HepG2 (cell line): ENCODE data around the gene RPEL1. TPM values are rescaled to one million over a fixed set of nuclear protein-coding genes. Genes with fewer than 3 reads are reported as not detected.

ENCODE experiments used
- ATAC-seq: fragments of 200-7000 bp; cut with Tn5 transposase; 3 replicates; pipeline ENCODE4 v1.9.1; 2020; ENCODE audit warnings: mild to moderate bottlenecking, moderate library complexity
- BruUV-seq: library from RNA; stranded (reverse); fragments of 400-500 nt; replicated peaks from 2 replicates; lab custom pipeline; 2021; lab: Mats Ljungman, UMichigan
- CTCF ChIA-PET: fragments of 300-600 bp; formaldehyde crosslinking; extraction: SDS; loops from one replicate; lab custom pipeline; 2021; ENCODE audit warnings: low total read pairs, inconsistent platforms, low intra/inter-chr PET ratio; lab: Yijun Ruan, JAX
- POLR2A ChIA-PET: fragments of 350-600 bp; sonication (Branson Sonifier 250); formaldehyde crosslinking; loops from one replicate; lab custom pipeline; 2020; ENCODE audit warnings: antibody characterized with exemption, inconsistent platforms; lab: Yijun Ruan, JAX
- DNase-seq: peaks from one replicate; pipeline ENCODE4 v3.0.0-alpha.2; 2015; ENCODE audit warnings: low spot score
- FAIRE-seq: peaks from 3 replicates; lab custom pipeline; 2011; peaks lifted over from hg19 to GRCh38; lab: Jason Lieb, UNC
- H2AFZ ChIP-seq: one replicate; pipeline ENCODE4 v1.6.1; 2011; ENCODE audit warnings: low read length, inconsistent platforms
- H3K27ac ChIP-seq: fragments of 300-600 bp; 3 replicates; pipeline ENCODE4 v1.8.0; 2011; ENCODE audit warnings: mixed run types, mild to moderate bottlenecking, mixed read lengths, low read length, inconsistent platforms; ENCODE audit not compliant: insufficient read depth; ENCODE audit errors: extremely low read length
- H3K27me3 ChIP-seq, 2 experiments: fragments of 200-600 bp in 1 of 2; 2 replicates in 1 of 2; 3 replicates in 1 of 2; pipeline versions ENCODE4 v1.6.0 to v1.8.0; 2011; ENCODE audit warnings: low read length in 2 of 2, mild to moderate bottlenecking in 2 of 2, moderate library complexity in 2 of 2, inconsistent platforms in 1 of 2; ENCODE audit not compliant: insufficient read depth in 2 of 2, control insufficient read depth in 1 of 2
- H3K36me3 ChIP-seq, 2 experiments: fragments of 200-600 bp in 1 of 2; replicated peaks in 1 of 2; 2 replicates in 1 of 2; 3 replicates in 1 of 2; pipeline versions ENCODE4 v1.5.1 to v1.8.0; 2011; ENCODE audit warnings: low read length in 2 of 2, inconsistent platforms in 1 of 2; ENCODE audit not compliant: insufficient read depth in 2 of 2, control insufficient read depth in 1 of 2
- H3K4me1 ChIP-seq: 2 replicates; pipeline ENCODE4 v1.5.1; 2012; ENCODE audit warnings: low read length, inconsistent platforms; ENCODE audit not compliant: insufficient read depth
- H3K4me2 ChIP-seq: 2 replicates; pipeline ENCODE4 v1.6.0; 2011; ENCODE audit warnings: low read depth, low read length, inconsistent platforms
- H3K4me3 ChIP-seq, 3 experiments: fragments of 200-600 bp in 1 of 3; sonication (generic), shearing (Covaris generic) in 1 of 3; replicated peaks in 1 of 3; 2 replicates each; pipeline ENCODE4 v1.5.1; 2011 to 2016; ENCODE audit warnings: low read length in 3 of 3, inconsistent platforms in 2 of 3, low read depth in 2 of 3, mild to moderate bottlenecking in 2 of 3, control low read depth in 1 of 3, mixed read lengths in 1 of 3; ENCODE audit not compliant: insufficient read depth in 1 of 3
- H3K79me2 ChIP-seq: one replicate; pipeline ENCODE4 v1.6.1; 2011; ENCODE audit warnings: low read length, inconsistent platforms; ENCODE audit not compliant: insufficient read depth
- H3K9ac ChIP-seq: 2 replicates; pipeline ENCODE4 v1.6.0; 2011; ENCODE audit warnings: mild to moderate bottlenecking, low read depth, low read length, inconsistent platforms; ENCODE audit not compliant: insufficient read depth
- H3K9me3 ChIP-seq: 2 replicates; pipeline ENCODE4 v1.5.1; 2012; ENCODE audit warnings: mild to moderate bottlenecking, low read length
- H4K20me1 ChIP-seq: 2 replicates; pipeline ENCODE4 v1.6.0; 2011; ENCODE audit warnings: inconsistent platforms, mild to moderate bottlenecking, low read length, moderate library complexity; ENCODE audit not compliant: insufficient read depth
- FLYWCH1 ChIP-seq: sonication (generic); formaldehyde crosslinking; IDR thresholded peaks from 2 replicates; pipeline ENCODE4 v1.8.1; 2023; ENCODE audit warnings: mild to moderate bottlenecking, missing genetic modification reagents
- MBNL3 ChIP-seq: fragments of 250-450 bp; sonication (Bioruptor Pico); conservative IDR thresholded peaks from 2 replicates; pipeline ENCODE4 v1.8.0; 2022; ENCODE audit warnings: mild to moderate bottlenecking, inconsistent platforms
- NFE2L2 ChIP-seq: fragments of 150-350 bp; IDR thresholded peaks from 2 replicates; pipeline ENCODE4 v1.6.1; 2014; ENCODE audit warnings: low read length
- PHF20 ChIP-seq: sonication (generic); formaldehyde crosslinking; IDR thresholded peaks from 2 replicates; pipeline ENCODE4 v1.5.0; 2020; ENCODE audit warnings: mild to moderate bottlenecking, missing genetic modification reagents
- POLR2AphosphoS2 ChIP-seq: IDR thresholded peaks from 2 replicates; pipeline ENCODE4 v1.6.1; 2011; ENCODE audit warnings: low read depth, low read length, improper control_type of control experiment
- ZNF207 ChIP-seq: fragments of 450-650 bp; IDR thresholded peaks from 2 replicates; pipeline ENCODE4 v1.6.1; 2016; ENCODE audit warnings: antibody characterized with exemption, borderline replicate concordance
- ZNF510 ChIP-seq: sonication (generic); formaldehyde crosslinking; IDR thresholded peaks from 2 replicates; pipeline ENCODE4 v1.4.0; 2020; ENCODE audit warnings: low read depth, mild to moderate bottlenecking, missing genetic modification reagents
- ZNF570 ChIP-seq: sonication (generic); formaldehyde crosslinking; IDR thresholded peaks from 2 replicates; pipeline ENCODE4 v1.4.0; 2020; ENCODE audit warnings: mild to moderate bottlenecking, missing genetic modification reagents, borderline replicate concordance
- ZNF589 ChIP-seq: sonication (generic); formaldehyde crosslinking; conservative IDR thresholded peaks from 2 replicates; pipeline ENCODE4 v1.8.0; 2022; ENCODE audit warnings: mild to moderate bottlenecking, moderate library complexity, missing genetic modification reagents
- ZNF883 ChIP-seq: sonication (generic); formaldehyde crosslinking; IDR thresholded peaks from 2 replicates; pipeline ENCODE4 v1.5.1; 2020; ENCODE audit warnings: mild to moderate bottlenecking, missing genetic modification reagents; ENCODE audit errors: not compliant biosample characterization
- WGBS: methylation state at CpG from one replicate; pipeline ENCODE4 v1.1.6; 2017; ENCODE audit warnings: low lambda C conversion rate; 5-methylcytosine and 5-hydroxymethylcytosine counted together
- in situ Hi-C: cut with HindIII; loops from 2 replicates; pipeline ENCODE4 v1.10.0; 2017; ENCODE audit warnings: low pct_unique_long_range_greater_than_20kb; ENCODE audit not compliant: extremely low pct_ligation_motif_present
- intact Hi-C: fragments of 100-400 bp; cut with micrococcal nuclease; formaldehyde crosslinking; loops from one replicate; pipeline ENCODE4 v1.10.0; 2022; ENCODE audit not compliant: unreplicated experiment
- polyA plus RNA-seq, 8 experiments: library from polyadenylated mRNA; depleted of rRNA in 3 of 8; stranded (reverse) in 7 of 8; unstranded in 1 of 8; fragments of >200 nt; fragmentation: Illumina TruSeq in 4 of 8; extraction: Trizol in 4 of 8; gene quantifications; 2 replicates each; pipeline versions ENCODE4 v1.2.1 to v1.2.3, GENCODE V29; 2011 to 2016; ENCODE audit warnings: low read depth in 4 of 8, missing spikeins in 1 of 8, mixed read lengths in 1 of 8; ENCODE audit not compliant: insufficient read depth in 1 of 8
- total RNA-seq, 5 experiments: library from RNA; depleted of rRNA; stranded (reverse); fragments of >200 nt; fragmentation: Illumina TruSeq; extraction: Trizol; gene quantifications; 2 replicates each; pipeline ENCODE4 v1.2.3, GENCODE V29; 2016; ENCODE audit warnings: low read depth in 1 of 5
- TF ChIP-seq, protein P1 (sequence below): sonication (generic); formaldehyde crosslinking; IDR thresholded peaks from 2 replicates; pipeline ENCODE4 v1.4.0; 2020; ENCODE audit warnings: mild to moderate bottlenecking, missing genetic modification reagents
- TF ChIP-seq, protein P2 (sequence below): sonication (generic); formaldehyde crosslinking; IDR thresholded peaks from 2 replicates; pipeline ENCODE4 v1.5.0; 2020; ENCODE audit warnings: mild to moderate bottlenecking, missing genetic modification reagents
- TF ChIP-seq, protein P3 (sequence below): sonication (generic); formaldehyde crosslinking; IDR thresholded peaks from 2 replicates; pipeline ENCODE4 v1.5.0; 2020; ENCODE audit warnings: mild to moderate bottlenecking, missing genetic modification reagents
- TF ChIP-seq, protein P4 (sequence below): sonication (generic); formaldehyde crosslinking; IDR thresholded peaks from 2 replicates; pipeline ENCODE4 v1.4.0; 2020; ENCODE audit warnings: missing genetic modification reagents

RPEL1 gene
- total and polyA plus RNA-seq, 2 of the 13 experiments (the other 11 are each of a cell fraction or from before 2014, with no cell fraction given) = 0.04 to 0.07 TPM

DNA sequence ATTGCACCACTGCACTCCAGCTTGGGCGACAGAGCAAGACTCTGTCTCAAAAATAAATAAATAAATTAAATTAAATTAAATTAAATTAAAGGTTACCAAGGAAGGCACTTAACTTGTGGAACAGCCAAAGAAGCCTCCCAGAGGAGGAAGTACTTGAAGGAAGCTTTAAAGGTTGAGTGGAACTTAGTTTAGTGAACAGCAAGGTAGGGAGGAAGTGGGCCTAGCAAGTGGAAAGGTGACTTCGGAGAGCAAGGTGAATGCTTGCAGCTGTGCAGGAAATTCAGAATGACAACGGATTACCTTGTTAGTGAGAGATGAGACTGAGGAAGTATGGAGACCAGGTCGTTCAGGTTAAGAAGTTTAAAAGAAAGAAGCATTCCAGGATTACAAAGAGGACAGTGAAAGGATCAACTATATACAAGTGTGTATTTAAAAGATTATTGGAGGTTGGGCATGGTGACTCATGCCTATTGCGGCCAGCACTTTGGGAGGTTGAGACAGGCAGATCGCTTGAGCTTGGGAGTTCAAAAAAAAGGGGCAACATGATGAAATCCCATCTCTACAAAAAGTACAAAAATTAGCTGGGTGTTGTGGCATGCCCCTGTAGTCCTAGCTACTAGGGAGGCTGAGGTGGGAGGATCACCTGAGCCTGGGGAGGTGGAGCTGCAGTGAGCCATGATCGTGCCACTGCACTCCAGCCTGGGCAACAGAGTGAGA, 12.8 kb upstream of the RPEL1 start:
- ATAC-seq (peak; percentile 33), DNase-seq (peak; percentile 88), FAIRE-seq (peak; percentile 81)
- peak overlapping the region in 2 of 3 experiments; percentile 25 to 37; a peak in 3 of 6 replicates for H3K4me3 ChIP-seq
- ChIA-PET CTCF (no interaction called here), POLR2A (interaction anchor here (0.6 to 6.3 kb wide), 5 partner anchors 8 to 79 kb away, joined by 3 to 65 read pairs (median 10); partner anchors contain the start of gene NT5C2)
- in situ Hi-C loops = no loop called here
- H3K27ac ChIP-seq = peak overlapping the region; percentile 72
- H4K20me1 ChIP-seq = no peaks in the 10 kb centered on the region
- H3K9ac ChIP-seq = peak overlapping the region; percentile 52
- TSS peak; percentile 68 for BruUV-seq
- peaks cover 67% of the 10 kb centered on the region for H3K4me1 ChIP-seq
- intact Hi-C loops = loop anchor here (2.0 kb wide), 1 partner anchor 40 kb away; the partner anchor contains the start of gene NT5C2
- no peaks in the 10 kb centered on the region for H3K36me3 ChIP-seq
- no peaks in the 10 kb centered on the region for H3K27me3 ChIP-seq
- peak overlapping the region; percentile 86 for H3K4me2 ChIP-seq
- no peaks in the 10 kb centered on the region for H3K9me3 ChIP-seq
- peak overlapping the region; percentile 5 for H2AFZ ChIP-seq
- WGBS = 6% methylated on average over 7 of the region's 7 CpGs
- no peaks in the 10 kb centered on the region for H3K79me2 ChIP-seq
- TF ChIP-seq, protein P1, sequence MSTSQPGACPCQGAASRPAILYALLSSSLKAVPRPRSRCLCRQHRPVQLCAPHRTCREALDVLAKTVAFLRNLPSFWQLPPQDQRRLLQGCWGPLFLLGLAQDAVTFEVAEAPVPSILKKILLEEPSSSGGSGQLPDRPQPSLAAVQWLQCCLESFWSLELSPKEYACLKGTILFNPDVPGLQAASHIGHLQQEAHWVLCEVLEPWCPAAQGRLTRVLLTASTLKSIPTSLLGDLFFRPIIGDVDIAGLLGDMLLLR = no peak
- TF ChIP-seq, protein P2, sequence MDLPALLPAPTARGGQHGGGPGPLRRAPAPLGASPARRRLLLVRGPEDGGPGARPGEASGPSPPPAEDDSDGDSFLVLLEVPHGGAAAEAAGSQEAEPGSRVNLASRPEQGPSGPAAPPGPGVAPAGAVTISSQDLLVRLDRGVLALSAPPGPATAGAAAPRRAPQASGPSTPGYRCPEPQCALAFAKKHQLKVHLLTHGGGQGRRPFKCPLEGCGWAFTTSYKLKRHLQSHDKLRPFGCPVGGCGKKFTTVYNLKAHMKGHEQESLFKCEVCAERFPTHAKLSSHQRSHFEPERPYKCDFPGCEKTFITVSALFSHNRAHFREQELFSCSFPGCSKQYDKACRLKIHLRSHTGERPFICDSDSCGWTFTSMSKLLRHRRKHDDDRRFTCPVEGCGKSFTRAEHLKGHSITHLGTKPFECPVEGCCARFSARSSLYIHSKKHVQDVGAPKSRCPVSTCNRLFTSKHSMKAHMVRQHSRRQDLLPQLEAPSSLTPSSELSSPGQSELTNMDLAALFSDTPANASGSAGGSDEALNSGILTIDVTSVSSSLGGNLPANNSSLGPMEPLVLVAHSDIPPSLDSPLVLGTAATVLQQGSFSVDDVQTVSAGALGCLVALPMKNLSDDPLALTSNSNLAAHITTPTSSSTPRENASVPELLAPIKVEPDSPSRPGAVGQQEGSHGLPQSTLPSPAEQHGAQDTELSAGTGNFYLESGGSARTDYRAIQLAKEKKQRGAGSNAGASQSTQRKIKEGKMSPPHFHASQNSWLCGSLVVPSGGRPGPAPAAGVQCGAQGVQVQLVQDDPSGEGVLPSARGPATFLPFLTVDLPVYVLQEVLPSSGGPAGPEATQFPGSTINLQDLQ = no peak
- TF ChIP-seq MBNL3 (CRISPR knock-in tag) = no peak
- no peak for TF ChIP-seq NFE2L2
- TF ChIP-seq PHF20 (CRISPR knock-in tag) = no peak
- TF ChIP-seq, protein P3, sequence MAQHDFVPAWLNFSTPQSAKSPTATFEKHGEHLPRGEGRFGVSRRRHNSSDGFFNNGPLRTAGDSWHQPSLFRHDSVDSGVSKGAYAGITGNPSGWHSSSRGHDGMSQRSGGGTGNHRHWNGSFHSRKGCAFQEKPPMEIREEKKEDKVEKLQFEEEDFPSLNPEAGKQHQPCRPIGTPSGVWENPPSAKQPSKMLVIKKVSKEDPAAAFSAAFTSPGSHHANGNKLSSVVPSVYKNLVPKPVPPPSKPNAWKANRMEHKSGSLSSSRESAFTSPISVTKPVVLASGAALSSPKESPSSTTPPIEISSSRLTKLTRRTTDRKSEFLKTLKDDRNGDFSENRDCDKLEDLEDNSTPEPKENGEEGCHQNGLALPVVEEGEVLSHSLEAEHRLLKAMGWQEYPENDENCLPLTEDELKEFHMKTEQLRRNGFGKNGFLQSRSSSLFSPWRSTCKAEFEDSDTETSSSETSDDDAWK (CRISPR knock-in tag) = no peak
- no peak for TF ChIP-seq ZNF570 (CRISPR knock-in tag)
- TF ChIP-seq FLYWCH1 (CRISPR knock-in tag) = no peak
- no peak for TF ChIP-seq ZNF589 (CRISPR knock-in tag)
- no peak for TF ChIP-seq ZNF207
- TF ChIP-seq, protein P4, sequence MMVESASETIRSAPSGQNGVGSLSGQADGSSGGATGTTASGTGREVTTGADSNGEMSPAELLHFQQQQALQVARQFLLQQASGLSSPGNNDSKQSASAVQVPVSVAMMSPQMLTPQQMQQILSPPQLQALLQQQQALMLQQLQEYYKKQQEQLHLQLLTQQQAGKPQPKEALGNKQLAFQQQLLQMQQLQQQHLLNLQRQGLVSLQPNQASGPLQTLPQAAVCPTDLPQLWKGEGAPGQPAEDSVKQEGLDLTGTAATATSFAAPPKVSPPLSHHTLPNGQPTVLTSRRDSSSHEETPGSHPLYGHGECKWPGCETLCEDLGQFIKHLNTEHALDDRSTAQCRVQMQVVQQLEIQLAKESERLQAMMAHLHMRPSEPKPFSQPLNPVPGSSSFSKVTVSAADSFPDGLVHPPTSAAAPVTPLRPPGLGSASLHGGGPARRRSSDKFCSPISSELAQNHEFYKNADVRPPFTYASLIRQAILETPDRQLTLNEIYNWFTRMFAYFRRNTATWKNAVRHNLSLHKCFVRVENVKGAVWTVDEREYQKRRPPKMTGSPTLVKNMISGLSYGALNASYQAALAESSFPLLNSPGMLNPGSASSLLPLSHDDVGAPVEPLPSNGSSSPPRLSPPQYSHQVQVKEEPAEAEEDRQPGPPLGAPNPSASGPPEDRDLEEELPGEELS (CRISPR knock-in tag) = 0 out of 2 replicates have a peak, but pooled peaks have one; percentile 34
- TF ChIP-seq POLR2AphosphoS2 = no peak
- TF ChIP-seq ZNF510 (CRISPR knock-in tag) = no peak
- TF ChIP-seq ZNF883 (CRISPR knock-in tag) = no peak
